Lung microvascular endothelial cell (primary cell): Measurements from ENCODE around the gene CUTC. TPM values are rescaled to one million over a fixed set of nuclear protein-coding genes. Genes with fewer than 3 reads are reported as not detected.

Experiments used
- DNase-seq, 2 donors: peaks; one replicate each; pipeline versions ENCODE4 v3.0.0 to v3.0.0-alpha.2; 2010; ENCODE audit warnings: low read depth in 2 of 2
- total RNA-seq: library from RNA; depleted of rRNA; stranded (reverse); fragments of >200 nt; gene quantifications from 2 replicates; pipeline ENCODE4 v1.2.1, GENCODE V29; 2014

The CUTC gene
- total RNA-seq, 1 donor from 2014 or later, result 21.6 TPM

GRCh38 chr10:99782447-99783286, 50.6 kb downstream of the CUTC start, which contains the start of gene ABCC2:
TSS of gene ABCC2 (plus strand) at chr10:99782640. CDS start at chr10:99782845, 205 bp downstream.
- no peak for DNase-seq

GRCh38 chr10:99784016-99784726, 52.1 kb downstream of the CUTC start:
- DNase-seq, result peak; percentile 64 to 88

GRCh38 chr10:99784727-99785441, 52.9 kb downstream of the CUTC start:
- DNase-seq, result no peak

GRCh38 chr10:99785646-99786045, 53.6 kb downstream of the CUTC start:
- DNase-seq, result no peak

- no peak for DNase-seq
Observed at GRCh38 chr10:99787311-99787710, 55.3 kb downstream of the CUTC start.

DNA sequence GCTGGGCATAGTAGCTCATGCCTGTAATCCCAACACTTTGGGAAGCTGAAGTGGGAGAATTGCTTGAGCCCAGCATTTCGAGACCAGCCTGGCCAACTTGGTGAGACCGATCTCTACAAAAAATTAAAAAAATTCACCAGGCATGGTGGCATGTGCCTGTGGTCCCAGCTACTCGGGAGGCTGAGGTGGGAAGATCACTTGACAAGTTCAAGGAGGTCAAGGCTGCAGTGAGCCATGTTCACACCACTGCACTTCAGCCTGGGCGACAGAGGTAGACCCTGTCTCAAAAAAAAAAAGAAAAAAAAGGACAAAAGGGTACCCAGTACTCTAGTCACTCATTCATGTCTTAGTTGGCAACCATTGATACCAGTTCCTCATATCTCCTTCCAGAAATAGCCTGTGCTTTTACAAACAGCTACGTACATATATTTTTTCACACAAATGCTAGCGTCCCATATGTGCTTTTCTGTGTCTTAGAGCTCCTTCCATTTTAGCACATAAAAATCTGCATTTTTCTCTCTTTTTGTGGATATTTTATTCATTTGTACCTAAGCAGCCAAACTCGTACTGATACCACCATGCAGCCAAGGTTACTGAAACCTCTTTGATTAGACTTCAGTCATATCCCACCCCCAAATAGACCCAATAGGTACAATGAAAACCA, 55.9 kb downstream of the CUTC start:
- DNase-seq, result no peak

DNA sequence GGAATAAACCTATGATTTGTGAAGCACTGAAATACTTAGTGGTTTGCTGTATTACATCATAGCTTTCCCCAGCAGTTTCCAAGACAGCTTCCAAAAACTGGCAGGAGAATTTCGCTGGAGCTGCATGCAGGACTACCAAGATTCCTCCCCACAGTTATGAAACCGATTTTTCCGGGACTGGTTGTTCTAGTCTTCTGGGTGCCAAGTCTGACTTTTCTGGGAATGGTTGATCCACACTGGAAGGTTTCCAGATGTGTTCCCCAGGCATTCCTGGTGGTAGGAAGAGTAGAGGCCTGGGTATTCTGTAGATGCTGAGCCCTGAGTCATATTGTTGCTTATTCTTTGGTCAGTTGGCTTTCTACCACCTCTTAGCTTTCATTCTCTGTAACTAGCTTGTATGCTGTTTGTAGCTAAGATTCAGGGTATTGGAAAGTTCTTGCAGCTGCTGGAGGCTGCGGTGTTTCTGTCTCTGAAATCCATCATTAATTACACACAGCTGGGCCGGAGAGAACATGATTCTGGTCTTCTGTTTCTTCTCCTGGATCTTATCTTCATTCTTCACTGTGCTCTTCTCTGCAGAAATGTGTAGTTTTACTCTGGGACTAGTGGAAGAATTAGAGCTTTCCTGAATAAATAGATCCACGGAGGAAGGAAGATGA, 56.7 kb downstream of the CUTC start:
- no peak for DNase-seq

- no peak for DNase-seq
Observed at GRCh38 chr10:99791831-99792230, 59.8 kb downstream of the CUTC start.

GRCh38 chr10:99793819-99794218, 61.8 kb downstream of the CUTC start:
- no peak for DNase-seq

GRCh38 chr10:99796928-99797327, 64.9 kb downstream of the CUTC start:
- DNase-seq, result no peak

DNA sequence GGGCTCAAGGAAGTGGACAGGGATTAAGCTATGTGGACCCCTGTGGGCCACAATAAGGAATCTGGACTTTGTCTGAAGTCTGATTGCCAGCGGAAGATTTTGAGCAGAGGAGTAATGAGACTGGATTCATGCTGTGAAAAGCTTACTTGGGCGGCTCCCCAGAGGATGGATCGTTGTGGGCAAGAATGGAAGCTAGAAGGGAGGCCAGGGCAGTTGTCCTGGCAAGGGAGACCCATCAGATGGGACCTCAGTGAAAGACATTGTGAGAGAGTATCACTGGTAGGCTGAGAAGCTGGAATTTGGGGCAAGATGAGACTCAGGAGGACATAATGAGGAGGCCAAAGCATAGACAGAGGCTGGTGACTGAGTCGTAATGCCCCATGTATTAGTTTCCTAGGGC, 66.0 kb downstream of the CUTC start:
- no peak for DNase-seq

GRCh38 chr10:99798920-99799319, 66.9 kb downstream of the CUTC start:
- no peak for DNase-seq

GRCh38 chr10:99799613-99800012, 67.6 kb downstream of the CUTC start:
- DNase-seq, result no peak

GRCh38 chr10:99804471-99804870, 72.4 kb downstream of the CUTC start:
- DNase-seq, result no peak

DNA sequence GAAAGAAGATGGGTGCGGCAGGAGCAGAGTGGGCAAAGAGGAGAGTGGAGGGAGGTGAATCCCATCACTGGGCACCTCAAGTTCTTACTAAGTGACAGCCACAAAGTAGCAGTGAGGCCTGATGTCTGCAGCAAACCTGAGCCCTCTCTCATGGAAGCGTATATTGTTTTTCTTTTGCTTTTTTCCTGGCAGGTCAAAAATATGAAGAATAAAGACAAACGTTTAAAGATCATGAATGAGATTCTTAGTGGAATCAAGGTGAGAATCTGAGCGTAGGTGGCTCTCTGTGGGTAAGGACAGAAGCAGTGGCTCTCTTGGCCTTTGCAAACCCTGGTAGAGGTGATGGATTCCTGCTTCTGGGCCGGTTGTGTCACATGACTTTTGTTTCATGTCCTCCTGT, 73.2 kb downstream of the CUTC start:
- DNase-seq, result no peak

Other genes starting within 250 kb of the CUTC start
- not detected in 2 replicates for gene NKX2-3, start 199.3 kb upstream of the CUTC start, total RNA-seq
- 8.3 and 11.1 TPM in 2 replicates for gene SLC25A28, start 111.8 kb upstream of the CUTC start, total RNA-seq
- 14.4 and 16.1 TPM in 2 replicates for gene ENTPD7, start 72.7 kb upstream of the CUTC start, total RNA-seq
- 25.0 and 30.7 TPM in 2 replicates for gene COX15, start 107 bp upstream of the CUTC start, total RNA-seq
- gene ABCC2, start 50.4 kb downstream of the CUTC start, total RNA-seq, result 0.44 and 0.60 TPM in 2 replicates